ENCODE results near the gene ZNF518A. TPM values are rescaled to one million over a fixed set of nuclear protein-coding genes. Genes with fewer than 3 reads are reported as not detected.
A peak's percentile ranks its signal among the peaks of the same experiment; 100 is the strongest.

The ZNF518A gene
- total RNA-seq, 1 donor: 20.8 TPM

DNA sequence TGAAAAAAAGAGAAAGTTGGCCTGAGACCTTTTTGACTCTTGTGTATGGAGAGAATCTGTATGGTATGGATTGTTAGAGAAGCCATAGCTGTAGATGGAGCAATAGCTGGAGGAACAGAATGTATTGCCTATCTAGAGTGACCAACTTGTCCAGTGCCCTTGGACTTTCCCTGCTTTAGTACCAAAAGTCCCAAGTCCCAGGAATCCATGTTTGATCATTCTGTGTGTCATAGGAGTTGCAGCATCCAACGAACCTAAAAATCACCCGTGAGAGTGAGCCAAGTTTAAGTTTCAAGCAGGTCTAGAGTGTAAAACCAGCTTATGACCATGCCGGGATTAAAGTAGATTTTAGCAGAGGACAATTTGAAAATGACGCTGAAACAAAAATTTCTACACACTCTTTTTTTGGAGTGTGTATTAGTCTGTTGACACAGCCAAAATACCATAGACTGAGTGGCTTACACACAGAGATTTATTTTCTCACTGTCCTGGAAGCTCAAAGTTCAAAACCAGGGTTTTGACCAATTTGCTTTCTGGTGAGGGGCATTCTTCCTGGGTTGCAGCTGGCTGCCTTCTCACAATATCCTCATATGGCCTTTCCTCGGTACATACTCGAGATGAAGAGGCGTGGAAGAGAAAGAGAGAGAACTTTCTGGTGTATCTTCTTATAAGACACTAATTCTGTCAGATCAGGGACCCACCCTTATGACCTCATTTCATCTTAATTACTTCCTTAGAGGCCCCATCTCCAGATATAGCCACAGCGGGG, 36.9 kb upstream of the ZNF518A start:
- no peak overlapping the region for H3K4me3 ChIP-seq (ENCODE audit: low read depth, low read length)
- no peak for DNase-seq (ENCODE audit: low read depth)
- TF ChIP-seq CTCF (IDR thresholded peaks at IDR 0.05; ENCODE audit: insufficient read depth, low read length): no peak

DNA sequence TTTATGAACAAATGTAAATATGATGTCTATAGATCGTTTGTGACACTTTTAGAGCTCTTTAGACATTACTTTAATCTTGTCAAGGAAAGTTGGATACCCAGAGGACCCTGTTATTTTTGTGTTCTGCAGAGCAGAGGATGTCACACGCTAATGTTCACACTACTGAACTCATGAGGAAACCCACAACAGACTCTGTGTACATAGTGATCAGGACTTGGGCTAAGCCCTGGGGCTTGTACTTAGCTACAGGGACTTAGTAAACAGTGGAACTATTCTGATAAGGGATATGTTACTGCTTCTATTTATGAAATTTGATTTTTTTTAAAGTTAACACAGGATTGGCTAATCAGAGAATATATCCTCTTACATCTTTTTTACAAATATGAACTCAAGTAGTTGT, 36.1 kb upstream of the ZNF518A start:
- DNase-seq (ENCODE audit: low read depth): no peak
- no peak overlapping the region for H3K4me3 ChIP-seq (ENCODE audit: low read depth, low read length)
- no peak for TF ChIP-seq CTCF (IDR thresholded peaks at IDR 0.05; ENCODE audit: insufficient read depth, low read length)

GRCh38 chr10:96096958-96097357, 33.1 kb upstream of the ZNF518A start:
- TF ChIP-seq CTCF (IDR thresholded peaks at IDR 0.05; ENCODE audit: insufficient read depth, low read length): no peak
- no peak overlapping the region for H3K4me3 ChIP-seq (ENCODE audit: low read depth, low read length)
- no peak for DNase-seq (ENCODE audit: low read depth)

DNA sequence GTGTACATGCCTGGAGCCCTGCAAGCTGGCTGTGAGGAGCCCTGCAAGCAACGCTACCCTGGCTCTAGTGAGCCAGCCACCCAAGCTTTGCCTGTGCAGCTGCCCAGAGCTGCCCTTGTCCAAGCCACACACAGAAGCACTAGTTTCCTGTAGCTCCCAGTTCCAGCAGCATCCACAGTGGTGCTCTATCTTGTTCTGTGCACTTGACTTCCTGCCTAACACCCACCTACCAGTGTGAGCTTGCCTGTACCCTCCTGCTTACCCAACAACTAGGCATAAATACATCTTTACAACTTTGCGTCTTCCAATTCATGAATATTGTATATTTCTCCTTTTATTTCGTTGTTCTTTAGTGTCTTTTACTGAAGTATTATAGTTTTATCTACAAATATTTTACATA, 32.2 kb upstream of the ZNF518A start:
- H3K4me3 ChIP-seq (ENCODE audit: low read depth, low read length): no peak overlapping the region
- no peak for DNase-seq (ENCODE audit: low read depth)
- TF ChIP-seq CTCF (IDR thresholded peaks at IDR 0.05; ENCODE audit: insufficient read depth, low read length): no peak

DNA sequence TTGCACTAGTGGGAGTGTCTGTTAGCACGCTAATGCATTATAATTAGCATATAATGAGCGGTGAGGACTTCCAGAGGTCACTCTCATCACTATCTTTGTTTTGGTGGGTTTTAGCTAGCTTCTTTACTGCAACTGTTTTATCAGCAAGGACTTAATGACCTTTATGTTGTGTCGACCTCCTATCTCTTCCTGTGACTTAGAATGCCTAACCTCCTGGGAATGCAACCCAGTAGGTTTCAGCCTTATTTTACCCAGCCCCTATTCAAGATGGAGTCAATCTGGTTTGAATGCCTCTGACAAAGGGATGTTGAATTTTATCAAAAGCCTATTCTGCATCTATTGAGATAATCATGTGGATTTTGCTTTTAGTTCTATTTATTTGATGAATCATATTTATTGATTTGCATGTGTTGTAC, 22.5 kb upstream of the ZNF518A start:
- TF ChIP-seq CTCF (IDR thresholded peaks at IDR 0.05; ENCODE audit: insufficient read depth, low read length): no peak
- no peak for DNase-seq (ENCODE audit: low read depth)
- no peak overlapping the region for H3K4me3 ChIP-seq (ENCODE audit: low read depth, low read length)

- no peak for TF ChIP-seq CTCF (IDR thresholded peaks at IDR 0.05; ENCODE audit: insufficient read depth, low read length)
- H3K4me3 ChIP-seq (ENCODE audit: low read depth, low read length): no peak overlapping the region
- DNase-seq (ENCODE audit: low read depth): peak; percentile 25
These were observed 17.6 kb upstream of the ZNF518A start for GRCh38 chr10:96112531-96112930.
